IMR-90 (cell line): ENCODE results near the gene KDM4B. TPM values are rescaled to one million over a fixed set of nuclear protein-coding genes. Genes with fewer than 3 reads are reported as not detected.

ENCODE experiments used
- ATAC-seq: fragments of 200-7000 bp; cut with Tn5 transposase; 2 replicates; pipeline ENCODE4 v1.9.1; 2020; ENCODE audit warnings: low read depth, mild to moderate bottlenecking, moderate library complexity
- BruUV-seq: library from RNA; stranded (reverse); fragments of 400-500 nt; replicated peaks from 2 replicates; lab custom pipeline; 2021; lab: Mats Ljungman, UMichigan
- CTCF ChIA-PET: fragments of 300-600 bp; formaldehyde crosslinking; extraction: SDS; loops from one replicate; lab custom pipeline; 2021; ENCODE audit warnings: antibody characterized with exemption; lab: Yijun Ruan, JAX
- POLR2A ChIA-PET: fragments of 300-600 bp; sonication (Branson Sonifier 250); formaldehyde crosslinking; loops from one replicate; lab custom pipeline; 2022; ENCODE audit warnings: antibody characterized with exemption; ENCODE audit not compliant: unreplicated experiment; lab: Charles Lee
- DNase-seq: peaks from one replicate; pipeline ENCODE4 v3.0.0; 2013
- H2AFZ ChIP-seq: replicated peaks from 2 replicates; pipeline ENCODE3; 2013; ENCODE audit warnings: low read length, mild to moderate bottlenecking; ENCODE audit not compliant: poor library complexity
- H2AK5ac ChIP-seq: 2 replicates; pipeline ENCODE4 v1.6.1; 2013; ENCODE audit warnings: low read depth, low read length, inconsistent platforms
- H2AK9ac ChIP-seq: replicated peaks from 2 replicates; pipeline ENCODE3; 2013; ENCODE audit warnings: mild to moderate bottlenecking, low read depth, low read length, moderate library complexity; ENCODE audit not compliant: poor library complexity
- H2BK120ac ChIP-seq: 2 replicates; pipeline ENCODE4 v1.6.1; 2013; ENCODE audit warnings: low read depth, low read length, inconsistent platforms
- H2BK15ac ChIP-seq: 3 replicates; pipeline ENCODE4 v1.6.1; 2013; ENCODE audit warnings: low read depth, low read length, inconsistent platforms
- H2BK20ac ChIP-seq: 2 replicates; pipeline ENCODE4 v1.6.1; 2013; ENCODE audit warnings: low read depth, mild to moderate bottlenecking, inconsistent platforms, low read length, moderate library complexity
- H2BK5ac ChIP-seq: 2 replicates; pipeline ENCODE4 v1.6.1; 2013; ENCODE audit warnings: mild to moderate bottlenecking, low read depth, low read length, inconsistent platforms; ENCODE audit not compliant: poor library complexity, severe bottlenecking
- H3K14ac ChIP-seq: replicated peaks from 2 replicates; pipeline ENCODE4 v1.6.1; 2013; ENCODE audit warnings: low read depth, low read length, inconsistent platforms
- H3K18ac ChIP-seq: 2 replicates; pipeline ENCODE4 v1.6.1; 2013; ENCODE audit warnings: low read depth, low read length, control low read depth
- H3K23ac ChIP-seq: 2 replicates; pipeline ENCODE4 v1.6.1; 2013; ENCODE audit warnings: low read depth, low read length, inconsistent platforms
- H3K27ac ChIP-seq: 2 replicates; pipeline ENCODE4 v1.5.1; 2013; ENCODE audit warnings: mild to moderate bottlenecking, control low read depth, low read length; ENCODE audit not compliant: insufficient read depth
- H3K27me3 ChIP-seq: 2 replicates; pipeline ENCODE4 v1.6.1; 2013; ENCODE audit warnings: low read length; ENCODE audit not compliant: control insufficient read depth, insufficient read depth
- H3K36me3 ChIP-seq: 2 replicates; pipeline ENCODE4 v1.6.1; 2013; ENCODE audit warnings: low read length, mixed read lengths; ENCODE audit not compliant: control insufficient read depth, insufficient read depth
- H3K4ac ChIP-seq: 2 replicates; pipeline ENCODE4 v1.6.1; 2013; ENCODE audit warnings: low read depth, low read length, inconsistent platforms
- H3K4me1 ChIP-seq: 2 replicates; pipeline ENCODE4 v1.6.1; 2013; ENCODE audit warnings: low read length, mixed read lengths; ENCODE audit not compliant: control insufficient read depth, insufficient read depth
- H3K4me2 ChIP-seq: 2 replicates; pipeline ENCODE4 v1.6.1; 2013; ENCODE audit warnings: low read depth, mild to moderate bottlenecking, control low read depth, low read length, moderate library complexity
- H3K4me3 ChIP-seq: 2 replicates; pipeline ENCODE4 v1.5.1; 2013; ENCODE audit warnings: low read depth, mild to moderate bottlenecking, control low read depth, low read length, moderate library complexity; ENCODE audit not compliant: insufficient read depth
- H3K56ac ChIP-seq: 2 replicates; pipeline ENCODE4 v1.6.1; 2013; ENCODE audit warnings: low read length, inconsistent platforms; ENCODE audit not compliant: insufficient read depth; ENCODE audit errors: extremely low read depth
- H3K79me1 ChIP-seq, 2 experiments: 2 replicates each; pipeline ENCODE4 v1.6.1; 2013; ENCODE audit warnings: low read length in 2 of 2, inconsistent platforms in 1 of 2, low read depth in 1 of 2
- H3K9ac ChIP-seq: 2 replicates; pipeline ENCODE4 v1.6.1; 2013; ENCODE audit warnings: low read depth, low read length, control low read depth
- H3K9me1 ChIP-seq: 2 replicates; pipeline ENCODE4 v1.6.1; 2013; ENCODE audit warnings: low read length, inconsistent platforms; ENCODE audit not compliant: insufficient read depth
- H3K9me3 ChIP-seq: 2 replicates; pipeline ENCODE4 v1.6.1; 2013; ENCODE audit warnings: low read length; ENCODE audit not compliant: control insufficient read depth, insufficient read depth
- H4K20me1 ChIP-seq: 2 replicates; pipeline ENCODE4 v1.6.1; 2013; ENCODE audit warnings: low read length, inconsistent platforms; ENCODE audit not compliant: insufficient read depth
- H4K5ac ChIP-seq: 2 replicates; pipeline ENCODE4 v1.6.1; 2013; ENCODE audit warnings: mild to moderate bottlenecking, low read depth, low read length, control low read depth
- H4K8ac ChIP-seq, 2 experiments: 2 replicates each; pipeline ENCODE4 v1.6.1; 2013; ENCODE audit warnings: low read depth in 2 of 2, low read length in 2 of 2, control low read depth in 1 of 2, inconsistent platforms in 1 of 2
- H4K91ac ChIP-seq: 2 replicates; pipeline ENCODE4 v1.6.1; 2013; ENCODE audit warnings: low read depth, low read length, inconsistent platforms; ENCODE audit not compliant: insufficient read depth
- BHLHE40 ChIP-seq: fragments of 150-350 bp; IDR thresholded peaks from 2 replicates; pipeline ENCODE4 v1.6.1; 2016; ENCODE audit warnings: mild to moderate bottlenecking, low read depth, low read length
- CEBPB ChIP-seq: IDR thresholded peaks from 2 replicates; pipeline ENCODE4 v1.6.1; 2012; ENCODE audit warnings: low read depth, low read length, improper control_type of control experiment
- CHD1 ChIP-seq: IDR thresholded peaks from 2 replicates; pipeline ENCODE4 v1.6.1; 2012; ENCODE audit warnings: low read depth, low read length, improper control_type of control experiment
- ELK1 ChIP-seq: fragments of 150-350 bp; IDR thresholded peaks from 2 replicates; pipeline ENCODE4 v1.6.1; 2016; ENCODE audit warnings: low read depth, mild to moderate bottlenecking, low read length, moderate library complexity, borderline replicate concordance
- MAFK ChIP-seq: IDR thresholded peaks from 2 replicates; pipeline ENCODE4 v1.6.1; 2012; ENCODE audit warnings: low read depth, low read length, improper control_type of control experiment
- MAZ ChIP-seq: IDR thresholded peaks from 2 replicates; pipeline ENCODE4 v1.6.1; 2012; ENCODE audit warnings: low read depth, mild to moderate bottlenecking, low read length, improper control_type of control experiment, moderate library complexity, borderline replicate concordance
- MXI1 ChIP-seq: IDR thresholded peaks from 2 replicates; pipeline ENCODE4 v1.6.1; 2012; ENCODE audit warnings: low read depth, mild to moderate bottlenecking, low read length, moderate library complexity, borderline replicate concordance
- NFE2L2 ChIP-seq: fragments of 150-350 bp; IDR thresholded peaks from 2 replicates; pipeline ENCODE4 v1.6.1; 2016; ENCODE audit warnings: low read depth, mild to moderate bottlenecking, low read length
- POLR2A ChIP-seq: IDR thresholded peaks from 2 replicates; pipeline ENCODE4 v1.6.1; 2012; ENCODE audit warnings: mild to moderate bottlenecking, low read depth, low read length
- RAD21 ChIP-seq: IDR thresholded peaks from 2 replicates; pipeline ENCODE4 v1.6.1; 2012; ENCODE audit warnings: low read length, improper control_type of control experiment
- RCOR1 ChIP-seq: IDR thresholded peaks from 2 replicates; pipeline ENCODE4 v1.6.1; 2012; ENCODE audit warnings: mild to moderate bottlenecking, low read length, improper control_type of control experiment; ENCODE audit not compliant: insufficient replicate concordance
- RFX5 ChIP-seq: IDR thresholded peaks from 2 replicates; pipeline ENCODE4 v1.8.0; 2012; ENCODE audit warnings: low read depth, mild to moderate bottlenecking, low read length, moderate library complexity
- SMC3 ChIP-seq: fragments of 150-350 bp; IDR thresholded peaks from 2 replicates; pipeline ENCODE4 v1.6.1; 2016; ENCODE audit warnings: low read depth, mild to moderate bottlenecking, antibody characterized with exemption, low read length, moderate library complexity
- USF2 ChIP-seq: fragments of 150-350 bp; IDR thresholded peaks from 2 replicates; pipeline ENCODE4 v1.6.1; 2017; ENCODE audit warnings: mild to moderate bottlenecking, antibody characterized with exemption, low read length, low read depth
- WGBS, 2 experiments: methylation state at CpG; one replicate each; pipeline versions ENCODE4 v1.1.5 to v1.1.7; 2013; ENCODE audit warnings: missing lambda C conversion rate in 2 of 2; ENCODE audit not compliant: insufficient read length in 1 of 2; ENCODE audit errors: extremely low coverage in 2 of 2; 5-methylcytosine and 5-hydroxymethylcytosine counted together
- dilution Hi-C: fragments of 300-500 bp; cut with HindIII; formaldehyde crosslinking; loops from one replicate; pipeline ENCODE4 v1.14.3; 2018; ENCODE audit warnings: low sequenced_read_pairs; ENCODE audit not compliant: unreplicated experiment
- in situ Hi-C: fragments of 300-500 bp; cut with MboI; formaldehyde crosslinking; loops from 3 replicates; pipeline ENCODE4 v1.14.3; 2019; ENCODE audit warnings: low sequenced_read_pairs, inconsistent platforms, mixed read lengths
- intact Hi-C: fragments of 100-400 bp; cut with micrococcal nuclease; formaldehyde crosslinking; loops from 2 replicates; pipeline ENCODE4 v1.10.0; 2022
- polyA plus RNA-seq, 3 experiments: library from polyadenylated mRNA; depleted of rRNA; stranded (reverse); fragments of >200 nt; gene quantifications; 2 replicates each; pipeline ENCODE4 v1.2.3, GENCODE V29; 2012; ENCODE audit warnings: low replicate concordance in 1 of 3
- total RNA-seq: library from RNA; depleted of rRNA; stranded (reverse); fragments of >200 nt; gene quantifications from 2 replicates; pipeline ENCODE4 v1.2.3, GENCODE V29; 2012
- TF ChIP-seq, protein P1 (sequence below): conservative IDR thresholded peaks from 2 replicates; pipeline ENCODE4 v1.5.1; 2012; ENCODE audit warnings: mild to moderate bottlenecking, low read depth, low read length, improper control_type of control experiment

Gene KDM4B
- total and polyA plus RNA-seq, 2 of the 4 experiments (the other 2 are of a cell fraction) = 5.0 to 17.9 TPM

DNA sequence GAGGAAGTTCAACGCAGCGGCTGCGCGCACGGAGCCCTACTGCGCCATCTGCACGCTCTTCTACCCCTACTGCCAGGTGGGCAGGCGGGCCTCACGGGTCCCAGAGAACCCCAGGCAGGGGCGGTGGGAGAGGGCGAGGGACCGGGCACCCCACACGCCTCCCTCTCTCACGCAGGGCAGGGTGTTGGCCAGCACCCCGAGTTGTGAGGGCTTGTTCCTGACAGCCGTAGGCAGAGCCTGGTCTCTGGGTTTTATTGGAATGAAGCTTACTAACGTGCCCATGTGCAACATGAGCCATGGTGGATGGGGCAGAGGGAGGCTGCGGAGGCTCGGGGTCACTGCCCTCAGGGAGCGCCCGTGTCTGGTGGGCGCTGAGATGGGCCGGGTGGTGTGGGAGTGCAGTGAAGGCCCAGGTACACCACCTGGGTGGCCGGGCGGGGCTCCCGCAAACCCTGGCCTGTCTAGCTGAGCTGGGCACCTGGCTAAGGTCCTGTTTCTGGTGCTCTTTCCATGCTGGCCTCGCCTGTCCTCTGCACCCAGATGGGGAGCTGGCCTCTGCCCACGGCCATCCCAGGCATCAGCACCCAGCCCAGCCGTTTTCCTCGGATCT, 165.2 kb downstream of the KDM4B start:
- H3K4me1 ChIP-seq = peaks cover 1% of the 10 kb centered on the region; the same call in 1 of the 2 replicates
- in situ Hi-C loops (no loop called here), dilution Hi-C loops (no loop called here), intact Hi-C loops (no loop called here)
- no peak for DNase-seq
- H4K20me1 ChIP-seq = peaks cover 8% of the 10 kb centered on the region
- no peak overlapping the region for H3K4me2 ChIP-seq
- no peak overlapping the region for H4K91ac ChIP-seq
- H3K9me1 ChIP-seq = no peaks in the 10 kb centered on the region; the same call in 1 of the 2 replicates
- no peak overlapping the region for H3K18ac ChIP-seq
- H3K9ac ChIP-seq = no peak overlapping the region
- no peak for ATAC-seq
- BruUV-seq = no TSS peak
- H3K9me3 ChIP-seq = no peaks in the 10 kb centered on the region
- H2BK5ac ChIP-seq = no peak overlapping the region
- no peak overlapping the region for H3K14ac ChIP-seq
- POLR2A ChIA-PET = no interaction called here
- CTCF ChIA-PET = no interaction called here
- H3K79me1 ChIP-seq = peaks cover 3 to 5% of the 10 kb centered on the region in 2 experiments; a peak in 2 of 4 replicates
- no peak overlapping the region for H4K5ac ChIP-seq
- no peak overlapping the region for H3K23ac ChIP-seq
- H2BK15ac ChIP-seq = no peak overlapping the region
- TF ChIP-seq RAD21 = no peak
- TF ChIP-seq NFE2L2 = no peak
- TF ChIP-seq RCOR1 = no peak
- TF ChIP-seq, protein P1, sequence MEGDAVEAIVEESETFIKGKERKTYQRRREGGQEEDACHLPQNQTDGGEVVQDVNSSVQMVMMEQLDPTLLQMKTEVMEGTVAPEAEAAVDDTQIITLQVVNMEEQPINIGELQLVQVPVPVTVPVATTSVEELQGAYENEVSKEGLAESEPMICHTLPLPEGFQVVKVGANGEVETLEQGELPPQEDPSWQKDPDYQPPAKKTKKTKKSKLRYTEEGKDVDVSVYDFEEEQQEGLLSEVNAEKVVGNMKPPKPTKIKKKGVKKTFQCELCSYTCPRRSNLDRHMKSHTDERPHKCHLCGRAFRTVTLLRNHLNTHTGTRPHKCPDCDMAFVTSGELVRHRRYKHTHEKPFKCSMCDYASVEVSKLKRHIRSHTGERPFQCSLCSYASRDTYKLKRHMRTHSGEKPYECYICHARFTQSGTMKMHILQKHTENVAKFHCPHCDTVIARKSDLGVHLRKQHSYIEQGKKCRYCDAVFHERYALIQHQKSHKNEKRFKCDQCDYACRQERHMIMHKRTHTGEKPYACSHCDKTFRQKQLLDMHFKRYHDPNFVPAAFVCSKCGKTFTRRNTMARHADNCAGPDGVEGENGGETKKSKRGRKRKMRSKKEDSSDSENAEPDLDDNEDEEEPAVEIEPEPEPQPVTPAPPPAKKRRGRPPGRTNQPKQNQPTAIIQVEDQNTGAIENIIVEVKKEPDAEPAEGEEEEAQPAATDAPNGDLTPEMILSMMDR = no peak
- no peak for TF ChIP-seq RFX5
- TF ChIP-seq MAZ = no peak
- TF ChIP-seq CHD1 = no peak
- no peak for TF ChIP-seq USF2
- no peak for TF ChIP-seq SMC3
- TF ChIP-seq POLR2A = no peak
- no peak for TF ChIP-seq MAFK
- TF ChIP-seq BHLHE40 = no peak
- no peak for TF ChIP-seq CEBPB
- no peak for TF ChIP-seq ELK1
- TF ChIP-seq MXI1 = no peak
- H2AFZ ChIP-seq = no peak overlapping the region
- no peak overlapping the region for H3K4me3 ChIP-seq
- no peak overlapping the region for H2BK120ac ChIP-seq
- no peak overlapping the region for H2AK9ac ChIP-seq
- H3K56ac ChIP-seq = no peak overlapping the region
- no peak overlapping the region for H4K8ac ChIP-seq
- H3K27me3 ChIP-seq = no peaks in the 10 kb centered on the region
- H2BK20ac ChIP-seq = no peak overlapping the region
- no peak overlapping the region for H3K4ac ChIP-seq
- 100% methylated on average over 4 of the region's 30 CpGs; no CpG with 5 or more reads in 1 of the 2 experiments for WGBS, 2 experiments
- peaks cover 59% of the 10 kb centered on the region for H3K36me3 ChIP-seq
- no peak overlapping the region for H2AK5ac ChIP-seq
- H3K27ac ChIP-seq = no peak overlapping the region
